Upper lobe of left lung (tissue), 4 donors: Measurements from ENCODE around the gene CARMIL3.

Experiments
- CTCF ChIP-seq, 6 experiments: fragments of 450-650 bp in 4 of 6; fragments of 200-600 bp in 2 of 6; sonication (generic) in 2 of 6; IDR thresholded peaks; one replicate each; pipeline ENCODE4 v1.5.1; 2016 to 2019; ENCODE audit warnings: antibody characterized with exemption in 6 of 6
- POLR2A ChIP-seq, 4 donors: fragments of 450-650 bp; IDR thresholded peaks; one replicate each; pipeline ENCODE4 v1.5.1; 2016 to 2017; ENCODE audit warnings: antibody characterized with exemption in 4 of 4, mild to moderate bottlenecking in 2 of 4

- TF ChIP-seq CTCF (IDR thresholded peaks at IDR 0.05) (no peak), POLR2A (IDR thresholded peaks at IDR 0.05) (no peak)
Observed at GRCh38 chr14:24117179-24117578, 65.4 kb downstream of the CARMIL3 start.
